ENCODE measurements around the gene E2F1.

- TF ChIP-seq ZNF70 (CRISPR knock-in tag; IDR thresholded peaks at IDR 0.05): no peak
- no peak for TF ChIP-seq ZFP3 (CRISPR knock-in tag; IDR thresholded peaks at IDR 0.05)
- no peak for TF ChIP-seq CSRNP3 (CRISPR knock-in tag; IDR thresholded peaks at IDR 0.05)
- no peak for TF ChIP-seq BACH2 (CRISPR knock-in tag; IDR thresholded peaks at IDR 0.05; ENCODE audit: borderline replicate concordance)
These were observed 44.9 kb upstream of the E2F1 start for GRCh38 chr20:33730946-33731692.

Measured in SK-N-SH treated with all-trans-retinoic acid at 6 μM for 48 hours (cell line).